Brain microvascular endothelial cell (primary cell): ENCODE data around the gene PTPRN2.

Experiments
- DNase-seq: peaks from one replicate; pipeline ENCODE4 v3.0.0-alpha.2; 2020
- H3K27ac ChIP-seq: fragments of 250-450 bp; sonication (Bioruptor Pico); 2 replicates; pipeline ENCODE4 v1.5.1; 2020; ENCODE audit warnings: mild to moderate bottlenecking, moderate library complexity
- H3K27me3 ChIP-seq: fragments of 250-450 bp; sonication (Bioruptor Pico); replicated peaks from 2 replicates; pipeline ENCODE4 v1.5.1; 2020; ENCODE audit warnings: mild to moderate bottlenecking
- H3K36me3 ChIP-seq: fragments of 250-450 bp; sonication (Bioruptor Pico); replicated peaks from 2 replicates; pipeline ENCODE4 v1.5.1; 2020; ENCODE audit warnings: mild to moderate bottlenecking
- H3K4me3 ChIP-seq: 2 replicates; pipeline ENCODE4 v1.5.1; 2011; ENCODE audit warnings: low read depth, mild to moderate bottlenecking, control low read depth, low read length, moderate library complexity
- in situ Hi-C: cut with HindIII; loops from 2 replicates; pipeline ENCODE4 v1.10.0; 2017; ENCODE audit warnings: low sequenced_read_pairs, low pct_ligation_motif_present
- TF ChIP-seq, protein P1 (sequence below): IDR thresholded peaks from 2 replicates; pipeline ENCODE4 v1.5.1; 2011; ENCODE audit warnings: low read depth, mild to moderate bottlenecking, moderate library complexity, low read length, control low read depth, inconsistent platforms; ENCODE audit errors: missing control alignments

PTPRN2 gene

DNA sequence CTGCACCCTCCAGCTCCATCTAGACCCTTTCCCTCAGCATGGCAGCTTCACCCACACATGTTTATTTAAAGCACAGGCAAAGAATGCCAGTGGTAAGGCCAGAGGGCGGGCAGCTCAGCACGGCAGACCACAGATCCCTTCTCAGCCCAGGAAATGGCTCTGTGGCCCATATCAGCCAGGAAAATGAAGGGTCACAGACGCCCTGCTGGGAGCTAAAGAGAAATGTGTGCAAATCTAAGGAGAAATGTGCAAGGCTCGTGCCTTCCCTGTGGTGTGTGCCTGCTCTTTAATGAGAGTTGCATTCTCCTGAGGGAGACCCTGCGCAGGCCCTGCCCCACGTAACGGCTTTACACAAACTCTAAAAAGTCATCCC, 23.0 kb downstream of the PTPRN2 start:
- H3K27me3 ChIP-seq: peaks cover 3% of the 10 kb centered on the region
- no peaks in the 10 kb centered on the region for H3K36me3 ChIP-seq
- no peak for DNase-seq
- no peak overlapping the region for H3K4me3 ChIP-seq
- no peak overlapping the region for H3K27ac ChIP-seq
- in situ Hi-C loops: no loop called here
- TF ChIP-seq, protein P1, sequence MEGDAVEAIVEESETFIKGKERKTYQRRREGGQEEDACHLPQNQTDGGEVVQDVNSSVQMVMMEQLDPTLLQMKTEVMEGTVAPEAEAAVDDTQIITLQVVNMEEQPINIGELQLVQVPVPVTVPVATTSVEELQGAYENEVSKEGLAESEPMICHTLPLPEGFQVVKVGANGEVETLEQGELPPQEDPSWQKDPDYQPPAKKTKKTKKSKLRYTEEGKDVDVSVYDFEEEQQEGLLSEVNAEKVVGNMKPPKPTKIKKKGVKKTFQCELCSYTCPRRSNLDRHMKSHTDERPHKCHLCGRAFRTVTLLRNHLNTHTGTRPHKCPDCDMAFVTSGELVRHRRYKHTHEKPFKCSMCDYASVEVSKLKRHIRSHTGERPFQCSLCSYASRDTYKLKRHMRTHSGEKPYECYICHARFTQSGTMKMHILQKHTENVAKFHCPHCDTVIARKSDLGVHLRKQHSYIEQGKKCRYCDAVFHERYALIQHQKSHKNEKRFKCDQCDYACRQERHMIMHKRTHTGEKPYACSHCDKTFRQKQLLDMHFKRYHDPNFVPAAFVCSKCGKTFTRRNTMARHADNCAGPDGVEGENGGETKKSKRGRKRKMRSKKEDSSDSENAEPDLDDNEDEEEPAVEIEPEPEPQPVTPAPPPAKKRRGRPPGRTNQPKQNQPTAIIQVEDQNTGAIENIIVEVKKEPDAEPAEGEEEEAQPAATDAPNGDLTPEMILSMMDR: no peak

- TF ChIP-seq, protein P1: no peak
- peaks cover 3% of the 10 kb centered on the region for H3K27me3 ChIP-seq
- H3K27ac ChIP-seq: no peak overlapping the region
- in situ Hi-C loops: no loop called here
- no peaks in the 10 kb centered on the region for H3K36me3 ChIP-seq
- no peak overlapping the region for H3K4me3 ChIP-seq
- DNase-seq: no peak
These were observed 23.5 kb downstream of the PTPRN2 start for GRCh38 chr7:158563911-158564662.

- in situ Hi-C loops: no loop called here
These were observed 24.6 kb downstream of the PTPRN2 start for GRCh38 chr7:158563051-158563450.

DNA sequence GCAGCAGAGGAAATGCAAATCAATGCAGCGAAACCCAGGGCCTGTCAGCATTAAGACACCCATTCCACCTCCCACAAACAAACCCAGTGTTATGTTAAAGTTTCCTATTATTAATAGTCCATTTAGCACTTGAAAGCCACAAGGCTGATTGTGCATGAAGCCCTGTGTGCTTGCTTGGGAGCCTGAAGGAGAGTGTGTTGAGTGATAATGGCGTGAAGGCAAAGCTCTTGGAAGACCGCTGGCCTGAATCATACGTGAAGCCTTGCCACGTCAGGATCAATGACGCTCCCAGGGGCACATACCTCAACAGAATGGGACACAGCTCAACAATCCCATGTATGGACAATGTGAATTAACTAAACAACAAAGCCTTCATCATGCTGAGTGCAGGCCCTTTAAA, 25.1 kb downstream of the PTPRN2 start:
- Histone ChIP-seq H3K27me3 (no peaks in the 10 kb centered on the region), H3K27ac (no peak overlapping the region), H3K36me3 (no peaks in the 10 kb centered on the region), H3K4me3 (no peak overlapping the region)
- DNase-seq: no peak
- in situ Hi-C loops: no loop called here
- TF ChIP-seq, protein P1: no peak

More at GRCh38 chr7:158563051-158563450, 24.6 kb downstream of the PTPRN2 start:
- H3K27ac ChIP-seq: no peak overlapping the region
- no peaks in the 10 kb centered on the region for H3K36me3 ChIP-seq
- H3K4me3 ChIP-seq: no peak overlapping the region
- no peaks in the 10 kb centered on the region for H3K27me3 ChIP-seq
- TF ChIP-seq, protein P1: no peak
- DNase-seq: no peak

DNA sequence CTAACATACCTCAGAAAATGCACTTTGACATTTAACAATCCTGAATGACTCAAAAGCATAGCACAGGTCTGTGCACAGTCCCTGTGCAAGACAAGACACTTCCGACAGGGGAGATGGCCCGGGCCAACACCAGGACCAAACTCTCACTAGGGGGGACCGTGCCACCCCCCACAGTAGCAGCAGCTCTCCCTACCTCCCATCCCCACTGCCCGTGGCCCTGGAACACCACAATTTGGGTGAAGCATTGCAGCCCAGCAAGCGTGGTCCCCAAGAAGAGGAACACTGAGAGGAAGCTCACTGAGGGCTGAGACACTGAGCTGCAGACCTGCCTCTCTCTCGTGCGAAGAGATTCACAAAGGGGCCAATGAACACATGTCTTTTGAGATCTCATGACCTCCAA, 26.0 kb downstream of the PTPRN2 start:
- no peak for DNase-seq
- TF ChIP-seq, protein P1: no peak
- H3K36me3 ChIP-seq: no peaks in the 10 kb centered on the region
- in situ Hi-C loops: no loop called here
- no peaks in the 10 kb centered on the region for H3K27me3 ChIP-seq
- H3K27ac ChIP-seq: no peak overlapping the region
- H3K4me3 ChIP-seq: no peak overlapping the region

- H3K27me3 ChIP-seq: no peaks in the 10 kb centered on the region
- TF ChIP-seq, protein P1: no peak
- no peak for DNase-seq
- H3K27ac ChIP-seq: no peak overlapping the region
- in situ Hi-C loops: no loop called here
- H3K4me3 ChIP-seq: no peak overlapping the region
- no peaks in the 10 kb centered on the region for H3K36me3 ChIP-seq
These were observed 27.2 kb downstream of the PTPRN2 start for GRCh38 chr7:158560386-158560785.
